ENCODE measurements around the gene PLK5.
A peak's percentile ranks its signal among the peaks of the same experiment; 100 is the strongest.
"Not testable (repeated sequence)": the region's sequence is repeated elsewhere in the genome, so short reads cannot be mapped to it uniquely, and the experiment has no call there.

The PLK5 gene

GRCh38 chr19:1497578-1498235, 26.2 kb upstream of the PLK5 start:
- peaks cover 2% of the 10 kb centered on the region for H3K27me3 Mint-ChIP-seq
- no peak for DNase-seq
- no peak overlapping the region for H3K4me3 Mint-ChIP-seq
- ATAC-seq: no peak
- no peaks in the 10 kb centered on the region for H3K9me3 Mint-ChIP-seq
- peaks cover 2% of the 10 kb centered on the region for H3K4me1 Mint-ChIP-seq
- H3K36me3 Mint-ChIP-seq (ENCODE audit: low read depth): no peaks in the 10 kb centered on the region
- H3K27ac Mint-ChIP-seq: no peak overlapping the region

- not testable (repeated sequence) for H3K9me3 Mint-ChIP-seq; H3K4me1 Mint-ChIP-seq; ATAC-seq; DNase-seq; H3K27ac Mint-ChIP-seq; H3K4me3 Mint-ChIP-seq; H3K27me3 Mint-ChIP-seq; H3K36me3 Mint-ChIP-seq (ENCODE audit: low read depth)
Observed at GRCh38 chr19:1499231-1499630, 24.6 kb upstream of the PLK5 start.

- DNase-seq (no peak), ATAC-seq (no peak)
- Mint-ChIP-seq H3K4me1 (peaks cover 9% of the 10 kb centered on the region), H3K4me3 (no peak overlapping the region), H3K27ac (no peak overlapping the region), H3K27me3 (peaks cover 11% of the 10 kb centered on the region), H3K9me3 (no peaks in the 10 kb centered on the region), H3K36me3 (ENCODE audit: low read depth) (no peaks in the 10 kb centered on the region)
Observed at GRCh38 chr19:1501200-1501595, 22.7 kb upstream of the PLK5 start.

- DNase-seq (no peak), ATAC-seq (no peak)
- H3K36me3 Mint-ChIP-seq (ENCODE audit: low read depth): no peaks in the 10 kb centered on the region
- no peaks in the 10 kb centered on the region for H3K9me3 Mint-ChIP-seq
- H3K27ac Mint-ChIP-seq: no peak overlapping the region
- H3K4me3 Mint-ChIP-seq: no peak overlapping the region
- H3K27me3 Mint-ChIP-seq: peaks cover 13% of the 10 kb centered on the region
- H3K4me1 Mint-ChIP-seq: peaks cover 14% of the 10 kb centered on the region
Observed at GRCh38 chr19:1502433-1503088, 21.3 kb upstream of the PLK5 start.

GRCh38 chr19:1503089-1503924, 20.6 kb upstream of the PLK5 start:
- Mint-ChIP-seq H3K27me3 (peaks cover 16% of the 10 kb centered on the region), H3K4me1 (peaks cover 19% of the 10 kb centered on the region), H3K27ac (no peak overlapping the region), H3K36me3 (ENCODE audit: low read depth) (peaks cover 2% of the 10 kb centered on the region), H3K4me3 (no peak overlapping the region), H3K9me3 (no peaks in the 10 kb centered on the region)
- DNase-seq: peak; percentile 83
- ATAC-seq: peak; percentile 42

- Mint-ChIP-seq H3K9me3 (no peaks in the 10 kb centered on the region), H3K27ac (no peak overlapping the region), H3K4me3 (no peak overlapping the region), H3K27me3 (peaks cover 16% of the 10 kb centered on the region), H3K36me3 (ENCODE audit: low read depth) (peaks cover 2% of the 10 kb centered on the region), H3K4me1 (peaks cover 19% of the 10 kb centered on the region)
- ATAC-seq: no peak
- DNase-seq: no peak
Observed at GRCh38 chr19:1503925-1504773, 19.7 kb upstream of the PLK5 start.

GRCh38 chr19:1505012-1505411, 18.9 kb upstream of the PLK5 start:
- Mint-ChIP-seq H3K27ac (no peak overlapping the region), H3K9me3 (no peaks in the 10 kb centered on the region), H3K4me3 (no peak overlapping the region), H3K27me3 (peaks cover 19% of the 10 kb centered on the region), H3K4me1 (peaks cover 19% of the 10 kb centered on the region), H3K36me3 (ENCODE audit: low read depth) (peaks cover 2% of the 10 kb centered on the region)
- DNase-seq: no peak
- no peak for ATAC-seq

- Mint-ChIP-seq H3K4me3 (no peak overlapping the region), H3K9me3 (no peaks in the 10 kb centered on the region), H3K36me3 (ENCODE audit: low read depth) (peaks cover 2% of the 10 kb centered on the region), H3K4me1 (peaks cover 23% of the 10 kb centered on the region), H3K27me3 (peaks cover 20% of the 10 kb centered on the region), H3K27ac (peak overlapping the region; percentile 41)
- ATAC-seq: no peak
- no peak for DNase-seq
Observed at GRCh38 chr19:1505991-1506881, 17.6 kb upstream of the PLK5 start.

- Mint-ChIP-seq H3K9me3 (no peaks in the 10 kb centered on the region), H3K36me3 (ENCODE audit: low read depth) (peaks cover 2% of the 10 kb centered on the region), H3K27ac (no peak overlapping the region), H3K4me1 (peaks cover 25% of the 10 kb centered on the region), H3K27me3 (peaks cover 22% of the 10 kb centered on the region), H3K4me3 (no peak overlapping the region)
- ATAC-seq: no peak
- no peak for DNase-seq
Observed at GRCh38 chr19:1507192-1507660, 16.7 kb upstream of the PLK5 start.

- DNase-seq: peak; percentile 89
- Mint-ChIP-seq H3K4me1 (peaks cover 25% of the 10 kb centered on the region), H3K4me3 (peak overlapping the region; percentile 81), H3K36me3 (ENCODE audit: low read depth) (peaks cover 2% of the 10 kb centered on the region), H3K27ac (peak overlapping the region; percentile 86), H3K9me3 (no peaks in the 10 kb centered on the region), H3K27me3 (peaks cover 21% of the 10 kb centered on the region)
- ATAC-seq: peak; percentile 84
Observed at GRCh38 chr19:1507763-1508506, 15.9 kb upstream of the PLK5 start.

GRCh38 chr19:1508507-1508856, 15.4 kb upstream of the PLK5 start:
- no peak overlapping the region for H3K4me3 Mint-ChIP-seq
- peaks cover 22% of the 10 kb centered on the region for H3K4me1 Mint-ChIP-seq
- no peak for DNase-seq
- no peaks in the 10 kb centered on the region for H3K9me3 Mint-ChIP-seq
- peaks cover 21% of the 10 kb centered on the region for H3K27me3 Mint-ChIP-seq
- no peak for ATAC-seq
- H3K27ac Mint-ChIP-seq: no peak overlapping the region
- H3K36me3 Mint-ChIP-seq (ENCODE audit: low read depth): peaks cover 2% of the 10 kb centered on the region

- DNase-seq: no peak
- H3K27ac Mint-ChIP-seq: no peak overlapping the region
- H3K27me3 Mint-ChIP-seq: peaks cover 20% of the 10 kb centered on the region
- no peak for ATAC-seq
- peaks cover 20% of the 10 kb centered on the region for H3K4me1 Mint-ChIP-seq
- H3K36me3 Mint-ChIP-seq (ENCODE audit: low read depth): peaks cover 2% of the 10 kb centered on the region
- H3K9me3 Mint-ChIP-seq: no peaks in the 10 kb centered on the region
- no peak overlapping the region for H3K4me3 Mint-ChIP-seq
Observed at GRCh38 chr19:1509602-1510441, 14.1 kb upstream of the PLK5 start.
